Left ventricle myocardium superior (tissue), 1 donor: ENCODE results near the gene BHLHE41. TPM values are rescaled to one million over a fixed set of nuclear protein-coding genes. Genes with fewer than 3 reads are reported as not detected.

Source experiments
- ATAC-seq: fragments of 200-7000 bp; cut with Tn5 transposase; one replicate; pipeline ENCODE4 v1.9.1; 2020; ENCODE audit warnings: mild to moderate bottlenecking, moderate library complexity
- DNase-seq: peaks from one replicate; pipeline ENCODE4 v3.0.0-alpha.2; 2020
- intact Hi-C: fragments of 100-400 bp; cut with micrococcal nuclease; formaldehyde crosslinking; loops from one replicate; pipeline ENCODE4 v1.11.0; 2022
- total RNA-seq: library from RNA; stranded (reverse); fragmentation: NEBNext Ultra II Directional; extraction: Animal tissue kit (Norgen Biotek cat#: 25700); gene quantifications from one replicate; pipeline ENCODE4 v1.2.1, GENCODE V29; 2021
- donor health status: DM: no; HTN: yes; CAD: no; lungs with severe emphysema.

The BHLHE41 gene
- total RNA-seq, 1 donor from 2014 or later, result 35.9 TPM

DNA sequence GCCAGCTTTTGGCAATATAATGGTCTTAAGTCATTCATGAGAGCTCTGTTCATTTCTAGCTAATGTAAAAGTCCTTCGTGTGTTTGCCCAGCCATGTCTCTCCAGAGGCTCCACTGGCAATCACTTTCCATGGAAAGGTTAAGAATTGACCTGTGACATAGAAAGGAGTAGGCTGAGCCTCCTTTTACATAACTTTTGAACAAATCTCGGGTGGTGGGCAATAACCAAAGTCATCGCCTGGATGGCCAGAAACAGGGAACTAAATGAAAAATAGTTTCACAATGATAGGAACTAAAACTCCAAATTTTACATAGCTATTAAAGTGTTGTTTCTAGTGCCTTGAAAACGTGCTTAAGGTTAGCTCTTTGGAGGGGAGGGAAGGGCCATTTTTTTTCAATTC, 6.5 kb downstream of the BHLHE41 start:
- ATAC-seq, result no peak
- intact Hi-C loops, result loop anchor here (10.0 kb wide), 2 partner anchors 166 to 406 kb away; no protein-coding TSS in a partner anchor
- no peak for DNase-seq

DNA sequence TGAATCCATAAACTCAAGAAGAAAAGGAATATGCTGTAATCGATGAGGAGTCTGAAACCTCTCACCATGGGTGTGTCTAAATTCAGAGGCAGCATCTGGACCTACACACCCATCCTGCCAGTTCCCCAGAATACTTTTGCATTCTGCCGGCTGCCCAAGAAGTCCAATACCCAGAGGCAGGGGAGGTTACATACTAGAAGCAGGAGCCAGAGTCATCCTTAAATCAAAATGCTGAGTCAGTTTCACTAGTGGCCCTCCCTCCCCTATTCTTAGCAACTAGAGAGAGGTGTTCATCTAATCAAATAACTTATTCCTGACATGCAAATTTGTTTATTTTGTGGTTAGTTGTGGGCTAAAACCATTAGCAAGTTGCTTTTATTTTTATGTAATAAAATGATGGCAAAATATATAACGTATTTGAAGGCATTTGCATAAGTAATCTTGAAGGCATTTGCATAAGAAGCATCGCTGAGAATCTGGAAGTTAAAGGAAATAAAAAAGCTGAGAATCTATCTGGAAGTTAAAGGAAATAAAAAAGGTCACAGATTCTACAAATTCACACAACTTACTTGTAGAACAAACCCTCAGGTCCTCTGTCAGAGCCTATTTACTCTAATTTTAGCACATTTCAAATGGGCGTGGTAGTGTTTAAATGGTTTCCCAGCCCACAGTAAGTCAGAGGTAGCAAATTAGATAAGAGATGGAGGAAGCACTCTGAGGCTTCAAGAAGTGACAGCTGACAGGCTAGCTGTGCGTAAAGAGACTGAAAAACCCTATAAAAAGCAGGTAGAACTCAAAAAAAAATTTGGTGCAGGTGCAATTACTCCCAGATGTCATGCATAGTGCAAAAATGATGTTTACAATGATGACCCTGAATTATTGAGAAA, 7.8 kb downstream of the BHLHE41 start:
- intact Hi-C loops, result loop anchor here (10.0 kb wide), 2 partner anchors 168 to 408 kb away; no protein-coding TSS in a partner anchor
- ATAC-seq, result no peak
- no peak for DNase-seq

DNA sequence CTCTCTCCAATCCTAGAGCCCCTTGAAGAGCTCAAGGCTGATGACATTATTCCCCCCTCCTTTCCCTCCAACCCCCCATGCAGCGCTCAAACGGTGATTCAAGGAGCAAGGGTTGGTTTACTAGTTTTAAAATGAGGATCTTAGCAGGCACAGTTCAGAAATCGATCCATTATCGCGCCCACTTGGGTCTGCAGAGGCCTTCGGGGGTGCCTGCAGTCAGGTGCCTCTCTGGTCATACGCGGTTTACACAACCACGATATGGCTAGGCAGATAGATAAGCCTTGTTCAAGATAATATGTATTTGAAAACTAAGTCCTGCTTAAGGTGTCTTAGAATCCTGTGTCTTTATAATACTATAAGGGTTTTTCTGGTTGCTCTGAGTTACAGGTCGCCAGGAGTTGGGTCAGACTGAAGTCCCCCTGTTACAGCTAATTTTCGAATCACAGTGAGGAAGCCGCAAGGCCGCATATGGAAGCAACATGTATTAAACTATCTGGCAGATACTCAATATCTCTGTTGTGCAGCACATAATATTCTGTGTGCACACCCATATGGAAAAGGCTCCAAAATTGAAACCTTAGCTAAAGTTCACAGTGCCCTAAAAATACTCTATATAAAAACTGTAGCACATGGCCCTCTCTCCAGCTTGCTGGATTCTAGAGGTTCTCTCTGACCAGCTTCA, 10.0 kb downstream of the BHLHE41 start:
- no peak for ATAC-seq
- intact Hi-C loops, result loop anchor here (10.0 kb wide), 2 partner anchors 170 to 410 kb away; no protein-coding TSS in a partner anchor

DNA sequence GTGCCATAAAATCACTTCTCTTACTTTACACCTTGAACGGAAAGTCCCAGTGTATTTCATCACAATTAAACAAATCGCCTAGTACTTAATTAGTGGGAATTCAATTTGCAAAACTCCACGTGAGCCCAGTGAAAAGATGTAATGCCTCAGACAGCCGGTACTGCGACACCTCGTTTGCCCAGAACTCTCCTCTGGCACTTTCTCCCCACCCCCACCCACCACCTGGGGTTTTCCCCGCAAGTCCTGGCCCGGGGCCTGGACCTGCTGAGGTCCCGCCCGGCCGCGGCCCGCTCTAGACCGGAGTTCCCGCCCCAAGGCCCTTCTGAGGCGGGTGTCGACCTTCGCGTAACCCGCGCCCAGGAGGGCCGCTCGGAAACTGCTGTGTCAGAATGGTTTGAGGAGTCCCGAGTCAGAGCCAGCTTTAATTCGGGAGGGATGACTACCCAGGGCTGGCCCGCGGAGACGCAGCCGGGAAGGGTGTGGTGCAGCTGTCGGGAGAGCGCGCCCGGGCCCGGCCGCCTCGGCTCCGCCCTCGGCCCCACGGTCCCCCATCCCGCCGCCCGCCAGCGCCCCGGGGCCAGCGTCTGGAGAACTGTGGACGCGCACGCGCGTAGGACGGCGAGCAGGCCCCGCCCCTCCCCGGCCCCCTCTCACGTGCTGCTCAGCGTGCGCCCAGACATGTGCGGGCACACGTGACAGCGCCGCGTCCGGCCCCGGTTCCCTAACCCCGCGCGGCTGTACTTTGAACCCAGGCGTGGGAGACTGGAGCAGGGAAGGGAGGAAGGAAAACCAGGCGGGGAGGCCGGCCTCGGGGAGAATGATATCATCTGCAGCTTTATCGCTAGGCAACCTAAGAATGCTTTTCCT, 10.8 kb downstream of the BHLHE41 start:
- DNase-seq (peak; percentile 97), ATAC-seq (peak; percentile 94)
- intact Hi-C loops, result loop anchor here (10.0 kb wide), 2 partner anchors 171 to 411 kb away; no protein-coding TSS in a partner anchor

More for the DNA sequence above, 10.0 kb downstream of the BHLHE41 start:
- no peak for DNase-seq

DNA sequence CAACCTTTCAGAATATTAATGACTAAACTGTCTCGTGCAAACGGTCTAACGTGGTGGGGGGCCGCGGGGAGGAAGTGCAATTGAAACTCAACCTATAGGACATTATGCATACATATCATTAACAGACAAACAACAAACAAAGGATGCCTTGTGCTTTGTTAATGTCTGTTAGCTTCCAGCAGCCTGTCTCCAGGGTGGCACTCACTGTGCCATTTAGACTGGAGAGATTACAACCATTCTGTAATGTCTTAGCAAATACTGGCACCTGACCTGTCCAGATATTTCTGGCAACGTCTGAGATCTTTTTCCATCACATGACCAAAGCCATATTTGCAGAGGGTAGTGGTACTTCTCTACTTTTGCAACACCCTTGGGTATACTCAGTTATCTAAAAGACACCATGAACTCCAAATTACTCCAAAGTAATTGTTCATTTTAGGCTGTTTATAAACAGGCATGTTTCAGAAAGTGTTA, 11.6 kb downstream of the BHLHE41 start:
- peak; percentile 57 for ATAC-seq
- no peak for DNase-seq

DNA sequence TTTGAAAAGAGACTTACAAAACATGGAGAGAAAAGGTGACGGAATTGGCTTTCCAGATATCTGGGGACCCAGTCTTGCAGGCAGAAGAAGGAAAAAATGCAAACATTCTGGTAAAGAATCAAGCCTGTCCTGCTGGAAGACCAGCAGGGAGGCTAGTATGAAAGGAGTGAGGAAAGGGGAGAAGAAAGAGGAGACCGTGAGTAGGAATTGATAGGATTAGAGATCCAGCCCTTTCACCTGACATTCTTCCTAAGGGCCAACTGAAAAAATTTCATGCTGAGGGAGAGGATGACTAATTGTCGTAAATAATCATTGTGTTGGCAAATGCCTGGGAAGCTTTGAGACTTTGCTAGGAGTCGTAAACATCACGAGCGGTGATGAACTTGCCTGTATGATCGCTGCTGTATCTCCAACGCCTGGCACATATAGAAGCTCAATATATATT, 12.1 kb downstream of the BHLHE41 start:
- no peak for ATAC-seq
- no peak for DNase-seq
- intact Hi-C loops, result loop anchor here (10.0 kb wide), 2 partner anchors 172 to 412 kb away; no protein-coding TSS in a partner anchor

More for the DNA sequence above, 11.6 kb downstream of the BHLHE41 start:
- intact Hi-C loops, result loop anchor here (10.0 kb wide), 2 partner anchors 172 to 412 kb away; no protein-coding TSS in a partner anchor

DNA sequence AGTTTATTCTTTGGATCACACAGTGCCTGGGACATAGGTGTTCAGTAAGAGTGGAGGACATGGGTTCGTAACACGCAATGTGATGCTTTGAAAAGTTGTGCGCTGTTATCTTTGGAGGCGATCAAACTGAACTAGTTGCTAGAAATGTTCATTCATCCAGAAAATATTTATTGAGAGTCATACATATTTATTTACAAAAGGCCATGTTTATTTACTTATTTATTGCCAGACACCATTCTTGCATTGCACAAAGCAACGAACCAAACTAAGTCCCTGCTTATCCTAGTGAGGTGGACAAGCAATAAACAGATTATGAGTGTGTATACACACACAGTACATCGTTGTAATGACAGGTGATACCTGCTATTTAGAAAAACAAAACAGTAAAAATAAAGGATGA, 12.6 kb downstream of the BHLHE41 start:
- no peak for DNase-seq
- intact Hi-C loops, result loop anchor here (10.0 kb wide), 2 partner anchors 173 to 413 kb away; no protein-coding TSS in a partner anchor
- ATAC-seq, result no peak

DNA sequence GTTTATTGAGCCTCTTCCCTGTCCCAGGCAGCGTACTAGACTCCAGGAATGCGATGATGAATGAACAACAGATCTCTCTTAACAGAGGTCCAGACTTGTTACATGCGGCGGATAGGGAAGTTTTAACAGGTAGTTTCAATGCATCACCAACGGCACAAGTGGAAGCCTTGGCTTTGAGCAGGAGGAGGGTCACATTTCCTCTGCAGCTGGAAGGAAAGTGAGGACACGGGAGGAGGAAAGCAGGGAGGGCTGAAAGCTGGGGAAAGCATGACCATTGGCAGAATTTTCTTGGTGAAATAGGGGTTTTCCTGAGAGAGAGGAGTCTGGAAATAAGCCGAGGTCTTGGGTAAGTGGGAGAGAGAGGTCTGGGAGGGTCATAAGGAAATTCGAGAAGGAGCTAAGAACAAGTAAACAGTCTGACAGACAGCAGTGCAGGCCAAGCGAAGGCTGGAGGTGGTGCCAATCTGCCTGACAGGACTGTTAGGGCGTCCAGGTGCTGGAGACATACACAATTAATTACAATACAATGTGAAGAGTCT, 15.4 kb downstream of the BHLHE41 start:
- intact Hi-C loops, result no loop called here
- DNase-seq, result no peak
- no peak for ATAC-seq

DNA sequence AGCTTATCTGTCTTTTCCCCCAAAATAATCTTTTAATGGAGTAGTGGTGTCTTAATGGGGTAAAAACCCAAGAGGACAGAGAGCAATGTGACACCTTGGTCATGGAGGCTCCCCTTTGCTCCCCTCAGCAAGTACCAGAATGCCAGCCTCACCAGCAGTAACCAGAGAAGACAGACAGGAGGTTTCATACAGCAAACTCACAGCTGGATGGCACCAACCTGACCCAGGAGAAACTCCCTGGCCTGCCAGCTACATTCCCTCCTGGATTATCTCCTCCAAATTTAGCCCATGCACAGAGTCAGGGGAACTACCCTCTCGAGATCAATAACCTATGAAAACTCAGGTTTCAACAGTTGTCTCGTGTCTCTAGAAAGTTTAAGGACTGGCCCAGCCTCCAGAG, 15.9 kb downstream of the BHLHE41 start:
- DNase-seq (no peak), ATAC-seq (no peak)
- intact Hi-C loops, result no loop called here

DNA sequence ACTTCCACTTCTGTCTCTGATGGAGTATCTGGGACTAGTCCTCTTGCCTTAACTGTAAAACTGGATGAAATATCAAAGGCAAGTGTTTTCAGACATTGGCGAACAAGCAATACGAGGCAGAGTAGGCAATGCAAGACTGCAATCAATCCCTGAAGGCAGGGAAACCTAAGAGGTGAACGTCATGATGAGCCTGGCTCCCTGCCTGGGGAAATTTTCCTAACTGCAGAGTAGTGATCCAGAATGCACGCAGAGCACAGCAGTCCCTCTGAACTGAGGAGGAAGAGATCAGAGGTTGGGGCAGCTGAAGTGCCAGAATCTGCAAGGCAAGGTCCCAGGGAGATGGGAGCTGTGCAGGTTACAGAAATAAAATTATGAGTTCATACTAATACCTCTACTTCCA, 18.5 kb downstream of the BHLHE41 start:
- ATAC-seq (no peak), DNase-seq (no peak)
- intact Hi-C loops, result no loop called here

DNA sequence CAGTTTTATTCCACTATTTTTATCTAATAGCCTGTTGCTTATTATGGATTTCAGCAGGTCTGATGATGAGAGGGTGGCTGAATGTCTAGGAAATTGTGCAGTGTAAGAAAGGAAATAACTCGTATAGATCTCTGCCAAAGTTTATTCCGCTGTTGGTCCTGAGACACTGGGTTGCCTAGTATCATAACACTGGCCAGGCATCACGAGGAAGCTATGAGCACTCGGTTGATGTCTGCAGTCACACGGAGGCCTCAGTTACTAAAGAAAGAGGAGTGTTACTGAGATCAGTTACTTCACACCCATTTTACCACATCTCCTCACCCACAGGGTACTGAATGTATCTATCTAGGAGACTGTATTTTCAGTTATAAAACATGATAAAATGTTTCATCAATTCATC, 21.9 kb downstream of the BHLHE41 start:
- ATAC-seq (no peak), DNase-seq (no peak)
- intact Hi-C loops, result no loop called here

DNA sequence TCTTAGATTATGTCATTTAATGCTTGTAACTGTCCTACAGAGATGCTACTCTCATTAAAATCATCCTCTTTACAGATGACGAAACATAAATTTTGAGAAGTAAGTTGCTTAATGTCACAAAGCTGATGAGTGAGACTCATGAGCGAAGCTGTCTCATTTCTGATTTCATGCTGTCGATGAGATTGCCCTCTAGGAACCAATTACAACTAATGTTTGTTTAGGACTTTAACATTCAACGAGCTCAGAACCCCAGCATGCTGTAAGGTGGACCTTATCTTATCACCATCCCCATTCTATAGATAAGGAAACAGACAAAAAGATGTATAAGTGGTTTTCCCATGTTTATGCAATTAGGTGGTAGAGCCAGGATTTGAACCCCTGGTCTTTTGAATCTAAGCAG, 23.1 kb downstream of the BHLHE41 start:
- ATAC-seq, result no peak
- intact Hi-C loops, result no loop called here

DNA sequence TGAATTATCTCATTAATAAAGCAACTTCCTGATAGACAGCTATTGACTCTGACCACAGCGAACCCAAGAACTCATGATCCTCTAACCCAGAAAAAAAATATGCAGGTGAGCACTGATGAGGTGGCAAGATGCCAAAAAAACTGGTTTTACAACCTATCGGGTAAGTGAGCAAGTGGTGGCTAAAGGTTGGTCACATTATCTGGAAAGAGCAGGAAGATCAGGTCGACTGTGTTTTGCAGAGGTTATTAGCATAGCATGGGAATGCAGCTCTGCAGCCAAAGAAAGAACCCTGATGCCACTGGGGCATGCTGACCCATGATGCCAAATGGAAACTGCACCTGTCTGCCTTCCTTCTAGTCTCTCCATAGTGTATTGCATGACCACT, 23.5 kb downstream of the BHLHE41 start:
- ATAC-seq, result no peak
- DNase-seq, result no peak
- intact Hi-C loops, result no loop called here

More for the DNA sequence above, 23.1 kb downstream of the BHLHE41 start:
- no peak for DNase-seq

DNA sequence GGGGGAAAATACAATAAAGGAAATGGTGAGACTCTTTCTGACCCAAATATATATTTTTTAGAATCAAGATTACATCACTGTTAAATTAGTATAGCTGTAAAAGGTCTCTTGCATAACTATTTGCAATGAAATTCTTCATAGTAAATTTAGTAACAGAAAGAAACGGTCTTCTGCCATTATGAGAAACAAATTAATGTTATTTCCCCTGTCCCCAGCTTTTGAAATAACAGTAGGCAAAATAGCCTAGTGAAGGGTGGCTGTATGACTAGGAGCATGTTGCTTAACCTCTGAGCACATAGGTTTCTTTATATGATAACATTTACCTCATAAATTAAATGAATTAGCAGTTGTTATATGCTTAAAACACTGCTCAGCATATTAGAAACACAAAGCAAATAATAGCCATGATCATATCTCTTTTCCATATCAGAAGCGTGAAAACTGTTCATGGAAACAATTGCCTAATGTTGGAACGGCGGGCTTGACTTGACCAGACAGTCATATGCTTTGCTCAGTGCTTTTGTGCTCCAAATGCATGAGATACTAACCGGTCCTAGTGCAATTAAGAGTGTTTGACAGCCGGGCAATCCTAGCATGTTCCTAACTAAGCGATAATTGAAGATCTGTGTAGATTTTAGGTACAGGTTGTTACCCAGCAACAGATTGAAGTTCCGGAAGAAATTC, 24.0 kb downstream of the BHLHE41 start:
- DNase-seq, result no peak
- no peak for ATAC-seq
- intact Hi-C loops, result no loop called here

DNA sequence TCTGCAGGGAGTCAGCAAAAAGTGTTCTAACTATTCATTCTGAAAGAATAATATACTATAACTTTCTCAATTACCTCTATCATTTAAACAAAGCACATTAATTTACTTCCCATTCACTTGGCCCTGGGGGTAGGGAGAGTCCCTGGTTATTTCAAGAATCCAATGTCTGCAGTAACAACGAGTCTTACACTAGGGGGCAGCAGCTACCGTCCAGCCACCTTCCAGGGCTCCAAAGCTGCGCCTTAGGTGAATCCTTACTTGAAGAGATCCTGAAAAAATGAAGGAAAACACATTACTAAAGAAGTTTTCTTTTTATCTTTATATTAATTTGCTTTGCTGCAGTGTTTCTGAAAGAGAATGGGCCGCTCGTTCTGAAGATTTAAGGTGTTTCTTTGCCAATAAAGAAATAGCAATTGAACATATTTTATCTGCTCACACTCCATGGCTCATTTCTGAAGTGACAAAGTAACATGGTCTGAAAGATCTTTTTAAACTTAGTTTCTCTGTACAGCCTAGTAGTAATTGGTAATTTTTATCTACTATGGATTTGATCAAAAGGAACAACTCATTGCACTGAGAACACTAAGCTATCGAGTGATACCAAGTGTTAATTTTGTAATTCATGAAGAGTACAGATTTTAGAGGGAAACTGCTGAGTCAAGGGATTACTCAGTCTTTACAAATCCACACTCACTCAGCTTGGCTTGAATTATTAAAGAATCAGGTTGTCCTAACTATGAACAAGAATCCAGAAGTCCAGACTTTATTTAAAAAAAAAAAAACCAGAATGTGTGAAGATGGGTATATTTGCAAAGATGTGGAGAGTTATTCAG, 27.6 kb downstream of the BHLHE41 start:
- intact Hi-C loops, result loop anchor here (10.0 kb wide), 1 partner anchor 558 kb away; no protein-coding TSS in a partner anchor
- peak; percentile 65 for DNase-seq
- peak; percentile 96 for ATAC-seq

DNA sequence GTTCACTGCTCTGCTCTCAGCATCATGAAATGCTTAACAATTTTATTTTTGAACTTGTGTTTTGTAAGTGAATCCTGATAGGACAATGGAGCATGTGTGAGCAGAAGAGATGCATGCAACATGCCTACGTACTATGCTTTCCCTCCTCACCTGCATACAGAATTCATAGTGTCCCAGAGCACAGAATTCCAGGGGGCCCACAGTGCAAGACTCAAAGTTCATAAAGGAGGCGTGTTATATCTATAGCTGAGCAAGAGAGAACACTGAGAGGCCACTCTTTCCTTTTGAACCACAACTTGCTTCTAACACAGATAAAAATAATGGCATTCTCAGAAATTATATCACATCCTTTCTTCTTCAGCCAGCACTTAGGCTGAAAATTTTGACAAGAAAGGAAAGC, 28.8 kb downstream of the BHLHE41 start:
- DNase-seq (no peak), ATAC-seq (no peak)
- intact Hi-C loops, result loop anchor here (10.0 kb wide), 1 partner anchor 559 kb away; no protein-coding TSS in a partner anchor

DNA sequence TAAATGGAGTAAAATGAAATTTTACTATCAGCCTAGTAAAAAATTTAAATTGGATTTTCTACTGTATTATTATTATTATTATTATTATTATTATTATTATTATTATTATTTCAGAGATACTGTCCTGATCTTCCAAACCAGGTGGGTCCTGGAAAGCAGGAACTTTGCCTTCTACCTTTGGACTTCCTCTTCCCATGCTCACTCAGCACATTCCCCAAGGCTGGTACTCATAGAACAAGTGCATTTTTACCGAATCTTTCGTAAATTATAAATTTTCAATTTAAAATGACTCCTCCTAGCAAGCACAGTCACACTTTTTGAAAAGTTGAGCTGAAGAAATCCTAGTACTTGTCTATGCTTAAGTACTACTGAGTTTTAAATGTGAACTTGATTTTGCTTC, 29.7 kb downstream of the BHLHE41 start:
- ATAC-seq (no peak), DNase-seq (no peak)
- intact Hi-C loops, result loop anchor here (10.0 kb wide), 1 partner anchor 560 kb away; no protein-coding TSS in a partner anchor
